DOHH2 (cell line): ENCODE results near the gene SYNE1.

Experiments
- CTCF ChIP-seq: fragments of 200-600 bp; sonication (generic); IDR thresholded peaks from one replicate; pipeline ENCODE4 v1.5.1; 2014; ENCODE audit warnings: antibody characterized with exemption, mild to moderate bottlenecking, low read depth, low read length; ENCODE audit not compliant: poor library complexity, severe bottlenecking
- EZH2phosphoT487 ChIP-seq: fragments of 200-600 bp; sonication (generic); IDR thresholded peaks from 2 replicates; pipeline ENCODE4 v1.6.1; 2017; ENCODE audit warnings: borderline replicate concordance, mild to moderate bottlenecking, antibody characterized with exemption, low read length, moderate library complexity, mixed read lengths

DNA sequence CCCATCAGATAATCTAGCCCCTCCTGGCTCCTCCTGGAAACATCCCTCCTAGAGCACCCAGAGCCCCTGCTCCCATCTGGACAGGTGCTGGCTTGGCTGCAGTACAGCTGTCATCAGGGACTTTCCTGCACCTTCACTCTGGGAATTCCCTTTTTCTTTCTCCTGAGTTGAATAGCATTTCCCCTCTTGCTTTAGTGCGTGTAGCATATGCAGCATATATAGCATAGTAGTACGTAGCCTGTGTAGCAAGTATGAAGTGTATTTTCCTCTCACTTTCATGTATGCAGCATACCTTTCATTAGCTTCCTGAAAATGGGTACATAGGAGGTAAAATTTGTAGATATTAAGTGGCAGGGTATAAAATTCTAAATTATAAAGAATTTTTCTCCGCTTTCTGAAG, 476.8 kb downstream of the SYNE1 start:
- no peak for TF ChIP-seq EZH2phosphoT487
- no peak for TF ChIP-seq CTCF
